ENCODE measurements around the gene MYBPC3. TPM values are rescaled to one million over a fixed set of nuclear protein-coding genes. Genes with fewer than 3 reads are reported as not detected.
A peak's percentile ranks its signal among the peaks of the same experiment; 100 is the strongest.

The MYBPC3 gene
- total RNA-seq, 1 donor from 2014 or later: 0.06 TPM

- Mint-ChIP-seq H3K27me3 (ENCODE audit: insufficient read depth, low read depth) (no peaks in the 10 kb centered on the region), H3K9me3 (no peaks in the 10 kb centered on the region), H3K27ac (no peak overlapping the region), H3K4me1 (peaks cover 3% of the 10 kb centered on the region), H3K4me3 (no peak overlapping the region), H3K36me3 (no peaks in the 10 kb centered on the region)
- Histone ChIP-seq H3K4me3 (no peak overlapping the region), H3K4me1 (no peaks in the 10 kb centered on the region), H4K20me1 (ENCODE audit: low read depth) (no peaks in the 10 kb centered on the region), H3K4me2 (no peak overlapping the region), H3K79me2 (ENCODE audit: low read depth) (no peaks in the 10 kb centered on the region), H3F3A (ENCODE audit: low read depth) (peaks cover 7% of the 10 kb centered on the region), H3K27me3 (no peaks in the 10 kb centered on the region), H3K36me3 (no peaks in the 10 kb centered on the region), H3K9ac (no peak overlapping the region), H3K27ac (no peak overlapping the region), H2AFZ (replicated peaks) (no peak overlapping the region), H3K9me3 (ENCODE audit: low read depth) (no peaks in the 10 kb centered on the region)
- DNase-seq (ENCODE audit: low spot score): peak; percentile 0
- TF ChIP-seq, protein P1, sequence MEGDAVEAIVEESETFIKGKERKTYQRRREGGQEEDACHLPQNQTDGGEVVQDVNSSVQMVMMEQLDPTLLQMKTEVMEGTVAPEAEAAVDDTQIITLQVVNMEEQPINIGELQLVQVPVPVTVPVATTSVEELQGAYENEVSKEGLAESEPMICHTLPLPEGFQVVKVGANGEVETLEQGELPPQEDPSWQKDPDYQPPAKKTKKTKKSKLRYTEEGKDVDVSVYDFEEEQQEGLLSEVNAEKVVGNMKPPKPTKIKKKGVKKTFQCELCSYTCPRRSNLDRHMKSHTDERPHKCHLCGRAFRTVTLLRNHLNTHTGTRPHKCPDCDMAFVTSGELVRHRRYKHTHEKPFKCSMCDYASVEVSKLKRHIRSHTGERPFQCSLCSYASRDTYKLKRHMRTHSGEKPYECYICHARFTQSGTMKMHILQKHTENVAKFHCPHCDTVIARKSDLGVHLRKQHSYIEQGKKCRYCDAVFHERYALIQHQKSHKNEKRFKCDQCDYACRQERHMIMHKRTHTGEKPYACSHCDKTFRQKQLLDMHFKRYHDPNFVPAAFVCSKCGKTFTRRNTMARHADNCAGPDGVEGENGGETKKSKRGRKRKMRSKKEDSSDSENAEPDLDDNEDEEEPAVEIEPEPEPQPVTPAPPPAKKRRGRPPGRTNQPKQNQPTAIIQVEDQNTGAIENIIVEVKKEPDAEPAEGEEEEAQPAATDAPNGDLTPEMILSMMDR (IDR thresholded peaks at IDR 0.05): no peak
- TF ChIP-seq EZH2phosphoT487 (IDR thresholded peaks at IDR 0.05) (no peak), EZH2 (IDR thresholded peaks at IDR 0.05) (no peak)
Measured at GRCh38 chr11:47393163-47394049, 40.9 kb upstream of the MYBPC3 start.

GRCh38 chr11:47392546-47393162 lies 40.2 kb upstream of the MYBPC3 start:
- Mint-ChIP-seq H3K9me3 (no peaks in the 10 kb centered on the region), H3K27me3 (ENCODE audit: insufficient read depth, low read depth) (no peaks in the 10 kb centered on the region), H3K27ac (no peak overlapping the region), H3K4me3 (no peak overlapping the region), H3K4me1 (no peaks in the 10 kb centered on the region), H3K36me3 (no peaks in the 10 kb centered on the region)
- no peaks in the 10 kb centered on the region for H3K27me3 ChIP-seq
- no peak overlapping the region for H3K9ac ChIP-seq
- H3K4me3 ChIP-seq: no peak overlapping the region
- H3K9me3 ChIP-seq (ENCODE audit: low read depth): no peaks in the 10 kb centered on the region
- no peak overlapping the region for H3K27ac ChIP-seq
- H4K20me1 ChIP-seq (ENCODE audit: low read depth): no peaks in the 10 kb centered on the region
- H3K79me2 ChIP-seq (ENCODE audit: low read depth): no peaks in the 10 kb centered on the region
- H2AFZ ChIP-seq (replicated peaks): no peak overlapping the region
- DNase-seq (ENCODE audit: low spot score): no peak
- TF ChIP-seq EZH2phosphoT487 (IDR thresholded peaks at IDR 0.05) (no peak), EZH2 (IDR thresholded peaks at IDR 0.05) (no peak)
- TF ChIP-seq, protein P1 (IDR thresholded peaks at IDR 0.05): no peak
- H3F3A ChIP-seq (ENCODE audit: low read depth): no peaks in the 10 kb centered on the region
- no peaks in the 10 kb centered on the region for H3K4me1 ChIP-seq
- no peaks in the 10 kb centered on the region for H3K36me3 ChIP-seq
- no peak overlapping the region for H3K4me2 ChIP-seq

DNA sequence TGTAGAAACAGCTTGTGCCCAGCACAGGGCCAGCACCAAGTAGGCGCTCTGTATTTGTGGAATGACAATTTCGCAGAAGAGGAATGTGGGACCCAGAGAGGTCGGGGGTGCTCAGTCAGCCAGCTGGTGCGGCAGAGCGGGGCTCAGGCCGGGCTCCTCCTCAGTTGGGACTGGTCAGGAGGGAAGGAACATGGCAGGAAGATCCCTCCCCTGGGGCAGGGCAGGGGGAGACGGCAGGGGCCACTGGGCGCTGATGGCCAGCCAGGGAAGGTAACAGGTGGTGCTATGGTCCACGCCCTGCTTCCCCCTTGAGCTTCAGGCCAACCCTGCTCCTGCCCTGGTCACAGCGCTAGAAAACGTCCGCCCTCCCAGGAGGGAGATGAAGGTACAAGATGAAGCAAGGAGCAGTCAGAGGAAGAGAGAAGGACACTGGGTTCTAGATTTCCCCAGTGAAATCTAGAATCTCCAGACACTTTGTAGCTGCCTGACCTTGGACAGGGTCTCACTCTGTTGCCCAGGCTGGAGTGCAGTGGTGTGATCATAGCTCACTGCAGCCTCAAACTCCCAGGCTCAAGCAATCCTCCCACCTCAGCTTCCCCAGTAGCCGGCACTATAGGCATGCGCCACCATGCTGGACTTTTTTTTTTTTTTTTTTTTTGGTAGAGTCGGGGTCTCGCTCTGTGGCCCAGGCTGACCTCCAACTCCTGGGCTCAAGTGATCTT lies 39.4 kb upstream of the MYBPC3 start:
- no peaks in the 10 kb centered on the region for H3K4me1 ChIP-seq
- no peak overlapping the region for H3K27ac ChIP-seq
- Mint-ChIP-seq H3K4me1 (no peaks in the 10 kb centered on the region), H3K9me3 (no peaks in the 10 kb centered on the region), H3K27ac (no peak overlapping the region), H3K4me3 (no peak overlapping the region), H3K27me3 (ENCODE audit: insufficient read depth, low read depth) (no peaks in the 10 kb centered on the region), H3K36me3 (no peaks in the 10 kb centered on the region)
- no peak overlapping the region for H3K4me2 ChIP-seq
- no peaks in the 10 kb centered on the region for H3K27me3 ChIP-seq
- no peaks in the 10 kb centered on the region for H3F3A ChIP-seq (ENCODE audit: low read depth)
- H3K36me3 ChIP-seq: no peaks in the 10 kb centered on the region
- no peak overlapping the region for H2AFZ ChIP-seq (replicated peaks)
- H3K9me3 ChIP-seq (ENCODE audit: low read depth): no peaks in the 10 kb centered on the region
- TF ChIP-seq, protein P1 (IDR thresholded peaks at IDR 0.05): no peak
- TF ChIP-seq EZH2 (IDR thresholded peaks at IDR 0.05) (no peak), EZH2phosphoT487 (IDR thresholded peaks at IDR 0.05) (no peak)
- DNase-seq (ENCODE audit: low spot score): no peak
- no peaks in the 10 kb centered on the region for H3K79me2 ChIP-seq (ENCODE audit: low read depth)
- H4K20me1 ChIP-seq (ENCODE audit: low read depth): no peaks in the 10 kb centered on the region
- H3K9ac ChIP-seq: no peak overlapping the region
- H3K4me3 ChIP-seq: no peak overlapping the region
